Liver (tissue), 9 donors: ENCODE results near the gene FKBP5. TPM values are rescaled to one million over a fixed set of nuclear protein-coding genes. Genes with fewer than 3 reads are reported as not detected.

Source experiments
- DNase-seq: peaks from one replicate; pipeline ENCODE4 v3.0.0-alpha.2; 2017; ENCODE audit warnings: low spot score
- H3K27ac ChIP-seq, 2 donors: one replicate each; pipeline ENCODE4 v1.7.0; 2013; ENCODE audit warnings: inconsistent platforms in 2 of 2, low read length in 2 of 2, control low read depth in 1 of 2, low read depth in 1 of 2, mild to moderate bottlenecking in 1 of 2
- H3K27me3 ChIP-seq, 4 donors: one replicate each; pipeline versions ENCODE4 v1.6.1 to v1.7.0; 2013; ENCODE audit warnings: low read length in 3 of 4, inconsistent platforms in 1 of 4, mild to moderate bottlenecking in 1 of 4, moderate library complexity in 1 of 4; ENCODE audit not compliant: control insufficient read depth in 4 of 4, insufficient read depth in 4 of 4
- H3K36me3 ChIP-seq, 4 donors: one replicate each; pipeline versions ENCODE4 v1.6.1 to v1.7.0; 2013; ENCODE audit warnings: low read length in 3 of 4, mild to moderate bottlenecking in 3 of 4, low read depth in 1 of 4, moderate library complexity in 1 of 4; ENCODE audit not compliant: control insufficient read depth in 4 of 4, insufficient read depth in 3 of 4
- H3K4me1 ChIP-seq, 4 donors: one replicate each; pipeline versions ENCODE4 v1.6.1 to v1.7.0; 2013; ENCODE audit warnings: low read length in 3 of 4, mild to moderate bottlenecking in 3 of 4, moderate library complexity in 1 of 4; ENCODE audit not compliant: control insufficient read depth in 4 of 4, insufficient read depth in 4 of 4
- H3K4me3 ChIP-seq, 3 donors: one replicate each; pipeline versions ENCODE4 v1.6.1 to v1.7.0; 2013; ENCODE audit warnings: low read length in 3 of 3, control low read depth in 1 of 3, low read depth in 1 of 3, mild to moderate bottlenecking in 1 of 3
- H3K9ac ChIP-seq, 2 donors: one replicate each; pipeline ENCODE4 v1.7.0; 2013; ENCODE audit warnings: low read length in 2 of 2, mild to moderate bottlenecking in 2 of 2, moderate library complexity in 2 of 2, control low read depth in 1 of 2, low read depth in 1 of 2
- H3K9me3 ChIP-seq, 4 donors: one replicate each; pipeline versions ENCODE4 v1.6.1 to v1.7.0; 2013; ENCODE audit warnings: low read length in 3 of 4; ENCODE audit not compliant: control insufficient read depth in 4 of 4
- EGR1 ChIP-seq, 2 donors: IDR thresholded peaks; 2 replicates each; pipeline ENCODE4 v1.6.1; 2016 to 2018; ENCODE audit warnings: antibody characterized with exemption in 2 of 2, low read depth in 2 of 2
- FOXA1 ChIP-seq: IDR thresholded peaks from 2 replicates; pipeline ENCODE4 v1.6.1; 2016; ENCODE audit warnings: antibody characterized with exemption
- FOXA2 ChIP-seq: IDR thresholded peaks from 2 replicates; pipeline ENCODE4 v1.6.1; 2016; ENCODE audit warnings: antibody characterized with exemption
- GABPA ChIP-seq, 2 donors: IDR thresholded peaks in 1 of 2; conservative IDR thresholded peaks in 1 of 2; 2 replicates each; pipeline ENCODE4 v1.6.1; 2016; ENCODE audit warnings: antibody characterized with exemption in 2 of 2, mild to moderate bottlenecking in 1 of 2, moderate library complexity in 1 of 2
- HNF4A ChIP-seq, 2 donors: conservative IDR thresholded peaks; 2 replicates each; pipeline ENCODE4 v1.6.1; 2016; ENCODE audit warnings: antibody characterized with exemption in 2 of 2, mild to moderate bottlenecking in 2 of 2
- HNF4G ChIP-seq: IDR thresholded peaks from 2 replicates; pipeline ENCODE4 v1.6.1; 2016; ENCODE audit warnings: antibody characterized with exemption
- JUND ChIP-seq, 2 donors: IDR thresholded peaks; 2 replicates each; pipeline ENCODE4 v1.6.1; 2016; ENCODE audit warnings: antibody characterized with exemption in 2 of 2
- NR2F2 ChIP-seq: IDR thresholded peaks from 2 replicates; pipeline ENCODE4 v1.6.1; 2016; ENCODE audit warnings: antibody characterized with exemption
- RAD21 ChIP-seq, 2 donors: IDR thresholded peaks; 2 replicates each; pipeline ENCODE4 v1.6.1; 2016; ENCODE audit warnings: antibody characterized with exemption in 2 of 2, mild to moderate bottlenecking in 2 of 2
- RXRA ChIP-seq, 2 donors: IDR thresholded peaks; 2 replicates each; pipeline ENCODE4 v1.6.1; 2017 to 2018; ENCODE audit warnings: antibody characterized with exemption in 2 of 2, mild to moderate bottlenecking in 1 of 2
- SP1 ChIP-seq: IDR thresholded peaks from 2 replicates; pipeline ENCODE4 v1.6.1; 2018; ENCODE audit warnings: antibody characterized with exemption, mild to moderate bottlenecking
- TAF1 ChIP-seq: conservative IDR thresholded peaks from 2 replicates; pipeline ENCODE4 v1.6.1; 2016; ENCODE audit warnings: antibody characterized with exemption, mild to moderate bottlenecking
- YY1 ChIP-seq: IDR thresholded peaks from 2 replicates; pipeline ENCODE4 v1.6.1; 2016; ENCODE audit warnings: antibody characterized with exemption, mild to moderate bottlenecking
- WGBS: extraction: QIAGEN DNeasy Blood & Tissue Kit; methylation state at CpG from one replicate; pipeline ENCODE4 v1.1.7; 2013; 5-methylcytosine and 5-hydroxymethylcytosine counted together
- polyA plus RNA-seq, 2 donors: library from polyadenylated mRNA; stranded (reverse) in 1 of 2; unstranded in 1 of 2; fragments of 200-250 nt in 1 of 2; fragments of >200 nt in 1 of 2; fragmentation: Nextera tagmentation in 1 of 2; extraction: Ambion mirVana in 1 of 2; gene quantifications; one replicate each; pipeline versions ENCODE4 v1.2.1 to v1.2.3, GENCODE V29; 2013 to 2015
- total RNA-seq, 2 donors: library from RNA; depleted of rRNA; stranded (reverse); fragments of >200 nt; gene quantifications; one replicate each; pipeline ENCODE4 v1.2.3, GENCODE V29; 2014
- TF ChIP-seq, protein P1 (sequence below): IDR thresholded peaks from 2 replicates; pipeline ENCODE4 v1.6.1; 2016; ENCODE audit warnings: antibody characterized with exemption
- TF ChIP-seq, protein P2 (sequence below): IDR thresholded peaks from 2 replicates; pipeline ENCODE4 v1.6.1; 2016; ENCODE audit warnings: antibody characterized with exemption
- TF ChIP-seq, protein P3 (sequence below): IDR thresholded peaks from 2 replicates; pipeline ENCODE4 v1.6.1; 2016; ENCODE audit warnings: antibody characterized with exemption
- TF ChIP-seq, protein P4 (sequence below): fragments of 150-350 bp; IDR thresholded peaks from 2 replicates; pipeline ENCODE4 v1.5.1; 2017; ENCODE audit warnings: improper control_type of control experiment, low read depth, low read length; ENCODE audit not compliant: missing input control
- TF ChIP-seq, protein P5 (sequence below): IDR thresholded peaks from 2 replicates; pipeline ENCODE4 v1.6.1; 2016; ENCODE audit warnings: antibody characterized with exemption, mild to moderate bottlenecking
- donor health status: healthy.
- donor health status: healthy.
- donor health status: healthy.
- donor health status: healthy.
- donor health status: healthy.

FKBP5 gene
- total and polyA plus RNA-seq, 4 donors, result 10.3 to 132 (median 63.7) TPM

DNA sequence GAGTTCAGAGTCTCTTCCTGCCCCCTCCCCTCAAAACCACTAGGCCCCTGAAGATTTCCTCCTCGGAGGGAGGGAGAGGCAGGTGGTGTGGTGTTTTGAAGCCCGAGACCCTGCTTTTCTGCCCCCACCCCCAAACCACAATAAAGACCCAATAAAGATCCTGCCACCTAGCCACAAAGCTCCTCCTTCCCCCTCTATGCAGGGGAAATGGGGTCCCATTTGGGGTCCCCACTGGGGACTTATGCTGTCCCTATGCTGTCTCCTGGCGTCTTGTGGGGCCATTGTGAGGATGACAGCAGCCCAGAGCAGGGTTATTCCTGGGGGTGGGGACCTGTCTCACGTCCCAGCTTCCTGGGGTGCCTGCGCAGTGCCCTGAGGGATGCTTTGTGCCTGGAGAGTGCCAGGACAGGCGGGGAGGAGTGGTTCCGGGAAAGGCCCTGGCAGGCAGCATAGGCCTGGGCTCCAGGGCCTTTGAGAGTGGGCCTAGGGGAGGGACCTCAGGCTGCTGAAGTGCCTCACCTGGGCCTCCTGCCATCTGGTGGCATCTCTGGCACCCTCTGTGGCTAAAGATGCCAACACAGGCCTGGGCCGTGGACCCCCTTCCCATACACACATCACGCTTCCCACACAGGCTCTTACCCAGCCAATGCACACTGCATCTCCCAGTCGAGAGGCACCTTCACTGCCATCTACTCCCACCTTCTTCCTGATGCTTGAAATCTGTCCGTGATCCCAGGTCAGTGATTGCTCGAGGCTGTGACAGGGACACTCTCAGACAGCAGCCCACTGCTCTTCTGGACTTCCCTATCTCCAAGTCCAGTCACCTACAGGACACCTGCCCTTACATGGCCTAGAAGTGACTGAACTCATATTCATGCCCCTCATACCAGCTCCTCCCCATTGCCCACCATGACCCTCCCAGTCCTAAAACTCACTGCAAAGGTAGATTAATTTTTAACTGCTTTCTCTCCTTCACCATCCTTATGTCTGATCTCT lies 40.3 kb upstream of the FKBP5 start:
- Histone ChIP-seq H3K4me1 (peaks cover 27 to 90% (median 79%) of the 10 kb centered on the region in 4 donors), H3K9me3 (no peaks in the 10 kb centered on the region), H3K4me3 (peak overlapping the region in 2 of 3 donors; percentile 45 to 52), H3K36me3 (no peaks in the 10 kb centered on the region), H3K27ac (peak overlapping the region; percentile 94 to 95), H3K9ac (peak overlapping the region in 1 of 2 donors; percentile 80), H3K27me3 (no peaks in the 10 kb centered on the region)
- peak; percentile 21 to 47 for TF ChIP-seq HNF4A (conservative IDR thresholded peaks at IDR 0.05)
- no peak for TF ChIP-seq FOXA1
- peak; percentile 73 for TF ChIP-seq SP1
- peak; percentile 21 for TF ChIP-seq TAF1
- peak; percentile 22 to 55 for TF ChIP-seq RXRA (IDR thresholded peaks at IDR 0.05)
- TF ChIP-seq, protein P1, sequence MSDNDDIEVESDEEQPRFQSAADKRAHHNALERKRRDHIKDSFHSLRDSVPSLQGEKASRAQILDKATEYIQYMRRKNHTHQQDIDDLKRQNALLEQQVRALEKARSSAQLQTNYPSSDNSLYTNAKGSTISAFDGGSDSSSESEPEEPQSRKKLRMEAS, result peak; percentile 43
- no peak for TF ChIP-seq EGR1 (IDR thresholded peaks at IDR 0.05; ENCODE audit: low read depth in 2 of 2)
- peak; percentile 16 to 66 for TF ChIP-seq RAD21 (IDR thresholded peaks at IDR 0.05)
- DNase-seq, result no peak
- 38% methylated on average over 12 of the region's 12 CpGs for WGBS

DNA sequence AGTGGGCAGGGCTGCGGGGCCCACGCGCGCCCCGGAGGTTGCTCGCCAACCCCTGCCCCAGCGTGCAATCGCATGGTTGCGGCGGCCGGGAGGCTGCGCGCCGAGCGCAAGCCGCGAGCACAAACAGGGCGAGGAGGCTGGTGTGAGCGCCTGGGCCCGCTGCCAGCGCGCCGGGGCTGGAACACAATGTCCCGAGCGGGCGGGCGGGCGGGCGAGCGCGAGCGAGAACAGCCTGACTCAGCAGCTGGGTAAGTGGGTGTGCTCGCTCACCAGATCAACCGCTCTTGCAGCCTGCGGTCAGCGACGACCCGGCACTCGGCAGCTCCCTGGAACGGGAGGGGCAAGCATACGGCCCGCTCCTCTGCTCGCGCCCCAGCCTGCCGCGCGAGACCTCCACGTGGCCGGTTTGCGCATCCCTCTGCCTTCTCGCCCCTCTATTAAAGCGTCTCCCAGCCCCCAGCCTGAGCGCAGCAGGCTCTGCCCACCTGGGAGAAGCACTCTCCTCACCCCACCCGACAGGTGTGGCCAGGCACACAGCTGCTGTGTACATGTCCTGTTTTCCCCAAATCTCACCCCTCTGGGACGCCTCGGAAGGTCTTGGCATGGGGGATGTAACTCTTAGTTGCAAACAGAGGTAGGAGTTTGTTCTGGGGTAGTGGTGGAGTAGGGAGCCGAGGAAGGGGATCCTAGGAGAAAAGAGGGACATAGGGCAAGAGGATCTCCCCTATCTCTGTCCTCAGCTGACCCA lies 39.4 kb upstream of the FKBP5 start:
- no peaks in the 10 kb centered on the region for H3K27me3 ChIP-seq
- peak overlapping the region; percentile 94 to 95 for H3K27ac ChIP-seq
- peak; percentile 86 for DNase-seq
- H3K36me3 ChIP-seq, result no peaks in the 10 kb centered on the region
- H3K9ac ChIP-seq, result peak overlapping the region; percentile 72 to 80
- H3K9me3 ChIP-seq, result no peaks in the 10 kb centered on the region
- peaks cover 29 to 90% (median 78%) of the 10 kb centered on the region in 4 donors for H3K4me1 ChIP-seq
- TF ChIP-seq JUND (IDR thresholded peaks at IDR 0.05), result peak in 1 of 2 donors; percentile 59
- no peak for TF ChIP-seq GABPA (IDR thresholded peaks at IDR 0.05 in 1 of 2, conservative IDR thresholded peaks at IDR 0.05 in 1 of 2)
- no peak for TF ChIP-seq FOXA2
- peak; percentile 19 to 28 for TF ChIP-seq RXRA (IDR thresholded peaks at IDR 0.05)
- TF ChIP-seq, protein P2, sequence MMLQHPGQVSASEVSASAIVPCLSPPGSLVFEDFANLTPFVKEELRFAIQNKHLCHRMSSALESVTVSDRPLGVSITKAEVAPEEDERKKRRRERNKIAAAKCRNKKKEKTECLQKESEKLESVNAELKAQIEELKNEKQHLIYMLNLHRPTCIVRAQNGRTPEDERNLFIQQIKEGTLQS, result peak; percentile 26
- peak in 1 of 2 donors; percentile 41 for TF ChIP-seq HNF4A (conservative IDR thresholded peaks at IDR 0.05)
- TF ChIP-seq, protein P3, sequence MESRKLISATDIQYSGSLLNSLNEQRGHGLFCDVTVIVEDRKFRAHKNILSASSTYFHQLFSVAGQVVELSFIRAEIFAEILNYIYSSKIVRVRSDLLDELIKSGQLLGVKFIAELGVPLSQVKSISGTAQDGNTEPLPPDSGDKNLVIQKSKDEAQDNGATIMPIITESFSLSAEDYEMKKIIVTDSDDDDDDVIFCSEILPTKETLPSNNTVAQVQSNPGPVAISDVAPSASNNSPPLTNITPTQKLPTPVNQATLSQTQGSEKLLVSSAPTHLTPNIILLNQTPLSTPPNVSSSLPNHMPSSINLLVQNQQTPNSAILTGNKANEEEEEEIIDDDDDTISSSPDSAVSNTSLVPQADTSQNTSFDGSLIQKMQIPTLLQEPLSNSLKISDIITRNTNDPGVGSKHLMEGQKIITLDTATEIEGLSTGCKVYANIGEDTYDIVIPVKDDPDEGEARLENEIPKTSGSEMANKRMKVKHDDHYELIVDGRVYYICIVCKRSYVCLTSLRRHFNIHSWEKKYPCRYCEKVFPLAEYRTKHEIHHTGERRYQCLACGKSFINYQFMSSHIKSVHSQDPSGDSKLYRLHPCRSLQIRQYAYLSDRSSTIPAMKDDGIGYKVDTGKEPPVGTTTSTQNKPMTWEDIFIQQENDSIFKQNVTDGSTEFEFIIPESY, result peak; percentile 60
- TF ChIP-seq, protein P4, sequence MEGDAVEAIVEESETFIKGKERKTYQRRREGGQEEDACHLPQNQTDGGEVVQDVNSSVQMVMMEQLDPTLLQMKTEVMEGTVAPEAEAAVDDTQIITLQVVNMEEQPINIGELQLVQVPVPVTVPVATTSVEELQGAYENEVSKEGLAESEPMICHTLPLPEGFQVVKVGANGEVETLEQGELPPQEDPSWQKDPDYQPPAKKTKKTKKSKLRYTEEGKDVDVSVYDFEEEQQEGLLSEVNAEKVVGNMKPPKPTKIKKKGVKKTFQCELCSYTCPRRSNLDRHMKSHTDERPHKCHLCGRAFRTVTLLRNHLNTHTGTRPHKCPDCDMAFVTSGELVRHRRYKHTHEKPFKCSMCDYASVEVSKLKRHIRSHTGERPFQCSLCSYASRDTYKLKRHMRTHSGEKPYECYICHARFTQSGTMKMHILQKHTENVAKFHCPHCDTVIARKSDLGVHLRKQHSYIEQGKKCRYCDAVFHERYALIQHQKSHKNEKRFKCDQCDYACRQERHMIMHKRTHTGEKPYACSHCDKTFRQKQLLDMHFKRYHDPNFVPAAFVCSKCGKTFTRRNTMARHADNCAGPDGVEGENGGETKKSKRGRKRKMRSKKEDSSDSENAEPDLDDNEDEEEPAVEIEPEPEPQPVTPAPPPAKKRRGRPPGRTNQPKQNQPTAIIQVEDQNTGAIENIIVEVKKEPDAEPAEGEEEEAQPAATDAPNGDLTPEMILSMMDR, result no peak
- TF ChIP-seq EGR1 (IDR thresholded peaks at IDR 0.05; ENCODE audit: low read depth in 2 of 2), result peak in 1 of 2 donors; percentile 35
- no peak for TF ChIP-seq YY1
- TF ChIP-seq SP1, result peak; percentile 87
- TF ChIP-seq, protein P1, result peak; percentile 80
- TF ChIP-seq NR2F2, result peak; percentile 16
- peak; percentile 53 for TF ChIP-seq TAF1
- TF ChIP-seq, protein P5, sequence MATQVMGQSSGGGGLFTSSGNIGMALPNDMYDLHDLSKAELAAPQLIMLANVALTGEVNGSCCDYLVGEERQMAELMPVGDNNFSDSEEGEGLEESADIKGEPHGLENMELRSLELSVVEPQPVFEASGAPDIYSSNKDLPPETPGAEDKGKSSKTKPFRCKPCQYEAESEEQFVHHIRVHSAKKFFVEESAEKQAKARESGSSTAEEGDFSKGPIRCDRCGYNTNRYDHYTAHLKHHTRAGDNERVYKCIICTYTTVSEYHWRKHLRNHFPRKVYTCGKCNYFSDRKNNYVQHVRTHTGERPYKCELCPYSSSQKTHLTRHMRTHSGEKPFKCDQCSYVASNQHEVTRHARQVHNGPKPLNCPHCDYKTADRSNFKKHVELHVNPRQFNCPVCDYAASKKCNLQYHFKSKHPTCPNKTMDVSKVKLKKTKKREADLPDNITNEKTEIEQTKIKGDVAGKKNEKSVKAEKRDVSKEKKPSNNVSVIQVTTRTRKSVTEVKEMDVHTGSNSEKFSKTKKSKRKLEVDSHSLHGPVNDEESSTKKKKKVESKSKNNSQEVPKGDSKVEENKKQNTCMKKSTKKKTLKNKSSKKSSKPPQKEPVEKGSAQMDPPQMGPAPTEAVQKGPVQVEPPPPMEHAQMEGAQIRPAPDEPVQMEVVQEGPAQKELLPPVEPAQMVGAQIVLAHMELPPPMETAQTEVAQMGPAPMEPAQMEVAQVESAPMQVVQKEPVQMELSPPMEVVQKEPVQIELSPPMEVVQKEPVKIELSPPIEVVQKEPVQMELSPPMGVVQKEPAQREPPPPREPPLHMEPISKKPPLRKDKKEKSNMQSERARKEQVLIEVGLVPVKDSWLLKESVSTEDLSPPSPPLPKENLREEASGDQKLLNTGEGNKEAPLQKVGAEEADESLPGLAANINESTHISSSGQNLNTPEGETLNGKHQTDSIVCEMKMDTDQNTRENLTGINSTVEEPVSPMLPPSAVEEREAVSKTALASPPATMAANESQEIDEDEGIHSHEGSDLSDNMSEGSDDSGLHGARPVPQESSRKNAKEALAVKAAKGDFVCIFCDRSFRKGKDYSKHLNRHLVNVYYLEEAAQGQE, result peak; percentile 69
- no peak for TF ChIP-seq FOXA1
- TF ChIP-seq HNF4G, result no peak
- peak in 1 of 2 donors; percentile 46 for TF ChIP-seq RAD21 (IDR thresholded peaks at IDR 0.05)
- WGBS, result 1% methylated on average over 57 of the region's 57 CpGs
- peak overlapping the region; percentile 49 to 73 (median 52) for H3K4me3 ChIP-seq
